Thoracic aorta (tissue), 2 donors: ENCODE data around the gene NPBWR2. TPM values are rescaled to one million over a fixed set of nuclear protein-coding genes. Genes with fewer than 3 reads are reported as not detected.

Source experiments
- ATAC-seq: fragments of 150-250 bp; one replicate; pipeline ENCODE4 v1.8.0; 2017; ENCODE audit warnings: low read depth; ENCODE audit not compliant: insufficient number of reproducible peaks, low FRiP score
- DNase-seq: peaks from one replicate; pipeline ENCODE4 v3.0.0-alpha.2; 2020; ENCODE audit warnings: low spot score
- H3K27ac ChIP-seq, 2 donors: fragments of 200-600 bp; sonication (generic); 1 replicate in 1 of 2; 2 replicates in 1 of 2; pipeline ENCODE4 v1.5.1; 2016; ENCODE audit warnings: mild to moderate bottlenecking in 2 of 2, moderate library complexity in 2 of 2
- H3K27me3 ChIP-seq: fragments of 200-600 bp; sonication (generic); replicated peaks from 2 replicates; pipeline ENCODE4 v1.6.0; 2016; ENCODE audit warnings: mild to moderate bottlenecking; ENCODE audit not compliant: insufficient read depth
- H3K36me3 ChIP-seq: fragments of 200-600 bp; sonication (generic); one replicate; pipeline ENCODE4 v1.5.1; 2016
- H3K4me1 ChIP-seq, 2 donors: fragments of 200-600 bp; sonication (generic); 1 replicate in 1 of 2; 2 replicates in 1 of 2; pipeline versions ENCODE4 v1.5.1 to v1.6.0; 2016; ENCODE audit warnings: low read depth in 2 of 2, mild to moderate bottlenecking in 1 of 2; ENCODE audit not compliant: control insufficient read depth in 1 of 2
- H3K4me3 ChIP-seq: fragments of 200-600 bp; sonication (generic); 2 replicates; pipeline ENCODE4 v1.5.1; 2016; ENCODE audit warnings: mild to moderate bottlenecking
- H3K9me3 ChIP-seq: fragments of 200-600 bp; sonication (generic); 2 replicates; pipeline ENCODE4 v1.5.1; 2016
- total RNA-seq, 2 donors: library from RNA; depleted of rRNA; stranded (reverse); fragments of >200 nt; gene quantifications; one replicate each; pipeline versions ENCODE4 v1.1.0 to v1.2.3, GENCODE V29; 2016
- TF ChIP-seq, protein P1 (sequence below): fragments of 200-600 bp; sonication (generic); IDR thresholded peaks from one replicate; pipeline ENCODE4 v1.5.1; 2019; ENCODE audit warnings: antibody characterized with exemption

Gene NPBWR2
- total RNA-seq, 2 donors from 2014 or later, result not detected

DNA sequence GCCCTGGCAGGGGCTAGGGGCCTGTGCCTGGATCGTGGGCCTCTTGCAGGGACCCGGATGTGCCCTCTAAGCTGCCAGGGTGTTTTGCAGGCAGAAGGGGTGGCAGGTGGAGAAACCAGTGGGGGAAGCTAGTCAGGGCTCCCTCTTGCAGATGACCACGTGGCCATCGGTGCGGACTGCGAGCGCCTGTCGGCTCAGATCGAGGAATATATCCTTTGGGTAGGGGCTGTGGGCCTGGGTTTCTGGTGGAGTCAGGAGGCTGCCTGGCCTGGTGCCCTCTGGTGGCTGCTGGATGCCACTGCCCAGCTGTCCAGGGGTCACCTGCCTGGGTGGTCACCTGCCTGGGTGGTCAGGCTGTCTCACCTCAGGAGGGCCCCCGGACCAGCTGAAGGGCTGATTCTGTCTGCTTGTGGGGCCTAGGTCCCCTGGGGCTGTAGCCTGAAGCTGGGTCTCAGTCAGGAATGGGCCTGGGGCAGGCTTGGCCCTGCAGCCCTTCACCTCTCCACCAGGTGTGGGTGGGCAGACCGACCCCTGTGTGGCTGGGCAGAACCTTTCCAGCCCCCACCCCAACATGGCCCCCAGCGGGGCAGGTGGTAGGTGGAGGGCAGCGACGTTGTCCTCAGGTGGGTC is 37.6 kb downstream of the NPBWR2 start:
- ATAC-seq, result no peak
- H3K36me3 ChIP-seq, result peaks cover 24% of the 10 kb centered on the region

DNA sequence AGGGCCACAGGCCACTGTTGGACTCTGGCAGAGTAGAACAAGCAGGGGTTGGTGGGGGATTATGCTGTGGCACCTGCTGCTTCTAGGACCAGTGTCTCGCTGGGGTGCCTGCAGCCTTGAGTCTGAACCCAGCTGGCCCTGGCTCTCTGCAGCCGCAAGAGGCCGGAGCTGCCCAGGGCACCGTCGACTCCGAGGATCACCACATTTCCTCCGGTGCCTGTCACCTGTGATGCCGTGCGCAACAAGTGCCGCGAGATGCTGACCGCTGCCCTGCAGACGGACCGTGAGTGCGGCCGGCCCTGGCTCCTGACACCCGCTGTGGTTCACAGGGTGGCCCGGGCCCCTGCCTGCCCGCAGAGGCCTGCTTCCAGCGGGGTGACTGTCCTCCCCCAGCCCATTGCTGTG is 38.2 kb downstream of the NPBWR2 start:
- no peak overlapping the region for H3K4me3 ChIP-seq
- DNase-seq, result no peak
- no peak overlapping the region for H3K27ac ChIP-seq
- no peaks in the 10 kb centered on the region for H3K9me3 ChIP-seq
- TF ChIP-seq, protein P1, sequence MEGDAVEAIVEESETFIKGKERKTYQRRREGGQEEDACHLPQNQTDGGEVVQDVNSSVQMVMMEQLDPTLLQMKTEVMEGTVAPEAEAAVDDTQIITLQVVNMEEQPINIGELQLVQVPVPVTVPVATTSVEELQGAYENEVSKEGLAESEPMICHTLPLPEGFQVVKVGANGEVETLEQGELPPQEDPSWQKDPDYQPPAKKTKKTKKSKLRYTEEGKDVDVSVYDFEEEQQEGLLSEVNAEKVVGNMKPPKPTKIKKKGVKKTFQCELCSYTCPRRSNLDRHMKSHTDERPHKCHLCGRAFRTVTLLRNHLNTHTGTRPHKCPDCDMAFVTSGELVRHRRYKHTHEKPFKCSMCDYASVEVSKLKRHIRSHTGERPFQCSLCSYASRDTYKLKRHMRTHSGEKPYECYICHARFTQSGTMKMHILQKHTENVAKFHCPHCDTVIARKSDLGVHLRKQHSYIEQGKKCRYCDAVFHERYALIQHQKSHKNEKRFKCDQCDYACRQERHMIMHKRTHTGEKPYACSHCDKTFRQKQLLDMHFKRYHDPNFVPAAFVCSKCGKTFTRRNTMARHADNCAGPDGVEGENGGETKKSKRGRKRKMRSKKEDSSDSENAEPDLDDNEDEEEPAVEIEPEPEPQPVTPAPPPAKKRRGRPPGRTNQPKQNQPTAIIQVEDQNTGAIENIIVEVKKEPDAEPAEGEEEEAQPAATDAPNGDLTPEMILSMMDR, result no peak
- no peaks in the 10 kb centered on the region for H3K27me3 ChIP-seq
- H3K36me3 ChIP-seq, result peaks cover 24% of the 10 kb centered on the region
- no peak for ATAC-seq
- H3K4me1 ChIP-seq, result peaks cover 8 to 11% of the 10 kb centered on the region in 2 donors

More for the DNA sequence above, 37.6 kb downstream of the NPBWR2 start:
- Histone ChIP-seq H3K27me3 (no peaks in the 10 kb centered on the region), H3K4me1 (peaks cover 3 to 6% of the 10 kb centered on the region in 2 donors), H3K27ac (no peak overlapping the region), H3K4me3 (no peak overlapping the region), H3K9me3 (no peaks in the 10 kb centered on the region)
- TF ChIP-seq, protein P1, result peak; percentile 46
- DNase-seq, result no peak

DNA sequence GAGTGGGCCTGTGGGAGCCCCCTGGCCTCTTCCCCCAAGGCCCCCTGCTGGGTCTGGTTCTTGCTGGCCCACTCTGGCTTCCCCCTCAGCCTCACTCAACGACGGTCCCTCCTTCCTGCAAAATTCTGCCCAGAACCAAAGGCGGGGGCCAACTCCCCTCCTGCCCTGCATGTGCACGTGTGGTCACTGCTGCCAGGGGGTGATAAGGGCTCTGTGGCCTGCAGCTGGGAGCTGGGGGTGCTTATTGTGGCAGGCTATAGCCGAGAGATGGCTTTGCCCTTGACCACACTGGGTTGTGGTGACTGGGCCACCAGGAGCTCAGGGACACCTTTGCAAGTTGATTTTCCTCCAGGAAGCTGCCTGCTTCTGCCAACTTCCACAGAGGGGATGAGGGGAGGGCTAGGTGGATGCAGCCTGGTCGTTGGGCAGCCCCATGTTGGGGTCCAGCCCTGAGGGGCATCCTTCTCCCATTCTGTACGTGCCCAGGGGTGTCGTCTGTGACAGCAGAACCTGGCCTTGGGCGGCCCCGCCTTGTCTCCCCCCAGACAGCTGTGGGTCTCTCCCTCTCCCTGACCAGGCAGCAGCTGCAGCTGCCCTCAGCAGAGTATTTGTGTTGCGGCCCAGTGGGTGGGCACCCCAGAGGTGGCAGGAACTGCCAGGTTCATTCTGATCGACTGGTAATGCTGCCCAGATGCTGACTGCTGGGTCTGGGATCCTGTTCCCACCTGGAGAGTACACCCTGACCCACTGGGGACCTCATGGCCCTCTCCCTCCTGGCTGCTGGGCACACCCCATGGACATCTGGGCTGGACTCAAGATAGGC is 38.8 kb downstream of the NPBWR2 start:
- no peaks in the 10 kb centered on the region for H3K27me3 ChIP-seq

DNA sequence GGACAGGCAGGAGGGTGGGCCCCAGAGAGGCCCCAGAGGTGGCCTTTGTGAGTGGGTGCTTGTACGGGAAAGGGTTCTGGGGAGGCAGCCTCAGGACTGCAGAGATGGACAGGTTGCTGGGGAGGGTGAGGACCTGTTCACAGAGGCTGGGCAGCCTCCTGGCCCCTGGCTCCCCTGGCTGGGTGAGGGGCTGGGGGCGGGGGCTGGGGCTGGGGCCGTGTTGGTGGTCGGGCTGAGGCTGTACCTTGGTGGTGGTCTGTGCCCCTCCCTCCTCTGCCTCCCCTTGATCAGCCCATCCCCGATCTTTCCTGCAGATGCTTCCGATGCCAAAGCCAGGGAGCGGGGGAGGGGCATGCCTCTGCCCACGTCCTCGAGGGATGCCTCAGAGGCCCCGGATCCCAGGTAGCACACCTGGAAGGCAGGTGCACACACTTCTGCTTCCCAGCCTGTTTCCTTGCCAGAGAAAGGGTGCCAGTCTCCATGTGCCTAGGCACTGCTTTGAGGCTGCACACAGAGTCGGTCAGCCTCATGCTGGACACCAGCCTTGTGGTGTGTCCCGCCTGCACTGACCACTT is 39.5 kb downstream of the NPBWR2 start:
- H3K27me3 ChIP-seq, result no peaks in the 10 kb centered on the region
- H3K9me3 ChIP-seq, result no peaks in the 10 kb centered on the region
- DNase-seq (no peak), ATAC-seq (no peak)
- no peak overlapping the region for H3K4me3 ChIP-seq
- H3K36me3 ChIP-seq, result peaks cover 16% of the 10 kb centered on the region
- TF ChIP-seq, protein P1, result no peak
- no peak overlapping the region for H3K27ac ChIP-seq
- H3K4me1 ChIP-seq, result peaks cover 14 to 17% of the 10 kb centered on the region in 2 donors

More for the DNA sequence above, 38.8 kb downstream of the NPBWR2 start:
- Histone ChIP-seq H3K4me1 (peaks cover 14 to 17% of the 10 kb centered on the region in 2 donors), H3K36me3 (peaks cover 24% of the 10 kb centered on the region), H3K27ac (no peak overlapping the region), H3K4me3 (no peak overlapping the region), H3K9me3 (no peaks in the 10 kb centered on the region)
- ATAC-seq, result no peak
- no peak for DNase-seq
- TF ChIP-seq, protein P1, result no peak

DNA sequence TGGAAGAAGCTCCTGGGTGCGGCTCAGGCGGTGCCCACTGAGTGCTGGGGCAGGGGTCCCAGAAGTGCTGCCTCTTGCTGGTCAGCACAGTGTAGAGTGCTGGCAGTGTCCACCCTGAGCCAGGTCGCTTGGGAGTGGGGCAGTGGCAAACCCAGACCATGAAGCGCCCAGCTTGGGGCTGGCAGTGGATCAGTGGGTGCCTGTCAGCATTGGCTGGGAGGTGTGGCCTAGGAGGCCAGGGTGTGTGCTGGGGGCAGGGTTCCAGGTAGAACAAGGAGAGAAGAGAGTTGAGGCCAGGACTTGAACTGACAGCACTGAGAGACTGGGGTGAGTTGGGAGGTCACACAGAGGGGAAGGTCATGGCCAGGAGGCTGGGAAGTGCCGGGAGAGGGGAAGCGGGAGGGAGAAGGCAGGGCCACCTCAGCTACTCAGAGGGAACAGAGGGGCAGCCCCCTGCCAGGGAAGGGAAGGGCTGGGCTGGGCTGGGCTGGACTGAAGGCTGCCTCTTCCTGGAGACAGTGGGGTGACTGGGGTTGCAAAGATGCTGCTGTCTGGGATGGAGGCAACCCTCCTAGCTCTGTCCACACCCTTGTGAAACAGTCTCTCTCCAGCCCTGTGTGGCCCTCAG is 40.2 kb downstream of the NPBWR2 start:
- Histone ChIP-seq H3K4me3 (no peak overlapping the region), H3K27me3 (no peaks in the 10 kb centered on the region), H3K27ac (no peak overlapping the region), H3K9me3 (no peaks in the 10 kb centered on the region), H3K4me1 (peaks cover 18 to 23% of the 10 kb centered on the region in 2 donors), H3K36me3 (peaks cover 13% of the 10 kb centered on the region)
- TF ChIP-seq, protein P1, result no peak
- DNase-seq (no peak), ATAC-seq (no peak)
